K562 (cell line): ENCODE data around the gene IL4I1. TPM values are rescaled to one million over a fixed set of nuclear protein-coding genes. Genes with fewer than 3 reads are reported as not detected.

Source experiments
- CCAR2 ChIP-seq: fragments of 200-400 bp; formaldehyde crosslinking; IDR thresholded peaks from 2 replicates; pipeline ENCODE4 v1.6.1; 2017; ENCODE audit warnings: mild to moderate bottlenecking, low read depth, low read length
- DDX20 ChIP-seq: fragments of 450-650 bp; IDR thresholded peaks from 2 replicates; pipeline ENCODE4 v1.6.1; 2016; ENCODE audit warnings: missing genetic modification characterization, low read depth, mild to moderate bottlenecking, missing compliant biosample characterization, moderate library complexity
- DNMT1 ChIP-seq: fragments of 450-650 bp; IDR thresholded peaks from 2 replicates; pipeline ENCODE4 v1.6.1; 2016; ENCODE audit warnings: antibody characterized with exemption, mild to moderate bottlenecking
- GTF2B ChIP-seq: IDR thresholded peaks from 2 replicates; pipeline ENCODE4 v1.6.1; 2011; ENCODE audit not compliant: insufficient read length; ENCODE audit errors: extremely low read depth
- HDAC1 ChIP-seq, 2 experiments: fragments of 450-650 bp; IDR thresholded peaks; 2 replicates each; pipeline ENCODE4 v1.6.1; 2016 to 2017; ENCODE audit warnings: inconsistent platforms in 1 of 2, mild to moderate bottlenecking in 1 of 2, moderate library complexity in 1 of 2
- MYC ChIP-seq, 2 experiments: fragments of 250-450 bp in 1 of 2; sonication (Bioruptor Pico) in 1 of 2; IDR thresholded peaks; 2 replicates each; pipeline versions ENCODE4 v1.5.1 to v1.6.1; 2012 to 2021; ENCODE audit warnings: low read depth in 2 of 2, borderline replicate concordance in 1 of 2, improper control_type of control experiment in 1 of 2, low read length in 1 of 2, mild to moderate bottlenecking in 1 of 2, moderate library complexity in 1 of 2
- NFYB ChIP-seq: IDR thresholded peaks from 2 replicates; pipeline ENCODE4 v1.6.1; 2011; ENCODE audit warnings: mild to moderate bottlenecking, moderate library complexity; ENCODE audit not compliant: insufficient read length; ENCODE audit errors: extremely low read depth
- POLR2AphosphoS2 ChIP-seq: IDR thresholded peaks from 2 replicates; pipeline ENCODE4 v1.6.1; 2012; ENCODE audit warnings: low read length, improper control_type of control experiment
- PTBP1 ChIP-seq: fragments of 200-400 bp; formaldehyde crosslinking; IDR thresholded peaks from 2 replicates; pipeline ENCODE4 v1.6.1; 2017; ENCODE audit warnings: low read depth, low read length
- SMARCA5 ChIP-seq: fragments of 450-650 bp; IDR thresholded peaks from 2 replicates; pipeline ENCODE4 v1.6.1; 2016
- TFE3 ChIP-seq: fragments of 450-650 bp; formaldehyde crosslinking; IDR thresholded peaks from 2 replicates; pipeline ENCODE4 v1.4.0; 2020; ENCODE audit warnings: mild to moderate bottlenecking, mixed read lengths
- THRA ChIP-seq: fragments of 450-650 bp; IDR thresholded peaks from 2 replicates; pipeline ENCODE4 v1.6.1; 2017; ENCODE audit warnings: mild to moderate bottlenecking, moderate library complexity
- XRCC3 ChIP-seq: fragments of 450-650 bp; IDR thresholded peaks from 2 replicates; pipeline ENCODE4 v1.6.1; 2017; ENCODE audit warnings: mild to moderate bottlenecking, moderate library complexity
- ZBTB1 ChIP-seq: sonication (generic); formaldehyde crosslinking; IDR thresholded peaks from 2 replicates; pipeline ENCODE4 v1.8.1; 2023; ENCODE audit warnings: missing genetic modification reagents, low read depth, mild to moderate bottlenecking, borderline replicate concordance
- ZBTB7A ChIP-seq: IDR thresholded peaks from 2 replicates; pipeline ENCODE4 v1.6.1; 2011; ENCODE audit warnings: low read depth, mild to moderate bottlenecking, low read length, moderate library complexity, borderline replicate concordance; ENCODE audit not compliant: control insufficient read depth
- ZC3H11A ChIP-seq: IDR thresholded peaks from 2 replicates; pipeline ENCODE4 v1.6.1; 2012; ENCODE audit warnings: low read depth, low read length, improper control_type of control experiment
- ZNF551 ChIP-seq: fragments of 250-450 bp; sonication (Bioruptor Pico); IDR thresholded peaks from 2 replicates; pipeline ENCODE4 v1.5.0; 2021; ENCODE audit warnings: mild to moderate bottlenecking, moderate library complexity
- ZNF695 ChIP-seq: fragments of 450-650 bp; formaldehyde crosslinking; IDR thresholded peaks from 2 replicates; pipeline ENCODE4 v1.4.0; 2020; ENCODE audit warnings: mild to moderate bottlenecking, moderate library complexity
- ZNF76 ChIP-seq: fragments of 250-450 bp; sonication (Bioruptor Pico); IDR thresholded peaks from 2 replicates; pipeline ENCODE4 v1.4.0; 2020; ENCODE audit warnings: mild to moderate bottlenecking, moderate library complexity, borderline replicate concordance
- ZNF785 ChIP-seq: fragments of 250-450 bp; sonication (Bioruptor Pico); IDR thresholded peaks from 2 replicates; pipeline ENCODE4 v1.4.0; 2020; ENCODE audit warnings: mild to moderate bottlenecking
- polyA plus RNA-seq, 8 experiments: library from polyadenylated mRNA; depleted of rRNA in 4 of 8; stranded (reverse) in 5 of 8; unstranded in 3 of 8; fragments of >200 nt; fragmentation: Nextera tagmentation in 2 of 8; fragmentation: Illumina TruSeq in 1 of 8; extraction: Ambion mirVana in 2 of 8; extraction: Trizol in 1 of 8; gene quantifications; 2 replicates each; pipeline versions ENCODE4 v1.2.1 to v1.2.3, GENCODE V29; 2011 to 2014; ENCODE audit warnings: inconsistent platforms in 1 of 8, missing spikeins in 1 of 8
- total RNA-seq, 7 experiments: library from RNA; depleted of rRNA in 6 of 7; stranded (reverse); fragments of >200 nt in 6 of 7; fragmentation: Illumina TruSeq in 2 of 7; extraction: Trizol in 2 of 7; gene quantifications; 2 replicates each; pipeline versions ENCODE4 v1.2.1 to v1.2.3, GENCODE V29; 2011 to 2021; ENCODE audit warnings: low replicate concordance in 1 of 7

IL4I1 gene
- total and polyA plus RNA-seq, 9 of the 15 experiments (the other 6 are each of a cell fraction or from before 2014, with no cell fraction given) = 0.06 to 0.95 (median 0.43) TPM; not detected in 2

GRCh38 chr19:49937750-49938381 lies 41.2 kb upstream of the IL4I1 start (continued):
- no peak for TF ChIP-seq GTF2B
- no peak for TF ChIP-seq SMARCA5
- 0 out of 2 replicates have a peak, but pooled peaks have one; percentile 27 for TF ChIP-seq ZBTB1 (CRISPR knock-in tag)
- TF ChIP-seq HDAC1 (IDR thresholded peaks at IDR 0.05) = no peak
- no peak for TF ChIP-seq ZNF695 (CRISPR knock-in tag)
- TF ChIP-seq TFE3 = no peak
- no peak for TF ChIP-seq DNMT1
- no peak for TF ChIP-seq THRA
- TF ChIP-seq DDX20 (tag) = no peak
- no peak for TF ChIP-seq CCAR2
- no peak for TF ChIP-seq ZNF551 (CRISPR knock-in tag)
- no peak for TF ChIP-seq POLR2AphosphoS2
- no peak for TF ChIP-seq ZC3H11A
- 0 out of 2 replicates have a peak, but pooled peaks have one; percentile 59 for TF ChIP-seq PTBP1
- TF ChIP-seq ZNF785 (CRISPR knock-in tag) = no peak
- no peak for TF ChIP-seq MYC (IDR thresholded peaks at IDR 0.05; ENCODE audit: low read depth, low read length)
- TF ChIP-seq MYC (CRISPR knock-in tag; IDR thresholded peaks at IDR 0.05; ENCODE audit: borderline replicate concordance, low read depth) = 0 out of 2 replicates have a peak, but pooled peaks have one; percentile 16
- no peak for TF ChIP-seq NFYB
- no peak for TF ChIP-seq ZNF76 (CRISPR knock-in tag)
- TF ChIP-seq ZBTB7A = no peak
- TF ChIP-seq XRCC3 = no peak
